HG03442 (cell line): ENCODE data around the gene ORAI1.

ENCODE experiments used
- ATAC-seq: cut with Tn5 transposase; IDR thresholded peaks from one replicate; pipeline ENCODE4 v1.9.1; 2021; ENCODE audit warnings: mild to moderate bottlenecking, moderate library complexity; ENCODE audit not compliant: unreplicated experiment

Gene ORAI1

GRCh38 chr12:121689430-121689829, 63.1 kb downstream of the ORAI1 start:
- ATAC-seq = no peak
